ENCODE data around the gene CDCA5.

CDCA5 gene

DNA sequence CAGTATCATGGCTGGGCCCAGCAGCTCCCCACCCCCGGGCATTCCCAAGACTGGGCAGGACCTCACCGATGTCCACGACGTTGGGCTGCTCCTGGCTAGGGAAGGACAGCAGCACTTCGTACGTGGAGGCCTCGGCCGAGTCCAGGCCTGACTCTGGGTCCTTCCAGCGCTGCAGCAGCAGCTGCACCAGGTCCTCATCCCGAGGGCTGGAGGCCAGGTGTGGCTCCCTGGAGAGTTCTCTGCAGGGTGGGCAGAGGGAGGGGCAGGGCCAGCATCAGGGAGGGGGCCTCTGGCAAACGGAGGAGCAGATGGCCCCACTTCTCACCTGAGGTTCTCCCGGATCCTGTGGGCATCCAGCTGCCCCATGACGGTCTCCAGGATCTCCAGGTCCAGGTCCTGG, 25.8 kb downstream of the CDCA5 start:
- H3K4me3 ChIP-seq (ENCODE audit: low read length), result no peak overlapping the region
- DNase-seq (ENCODE audit: low read depth, low spot score), result no peak

DNA sequence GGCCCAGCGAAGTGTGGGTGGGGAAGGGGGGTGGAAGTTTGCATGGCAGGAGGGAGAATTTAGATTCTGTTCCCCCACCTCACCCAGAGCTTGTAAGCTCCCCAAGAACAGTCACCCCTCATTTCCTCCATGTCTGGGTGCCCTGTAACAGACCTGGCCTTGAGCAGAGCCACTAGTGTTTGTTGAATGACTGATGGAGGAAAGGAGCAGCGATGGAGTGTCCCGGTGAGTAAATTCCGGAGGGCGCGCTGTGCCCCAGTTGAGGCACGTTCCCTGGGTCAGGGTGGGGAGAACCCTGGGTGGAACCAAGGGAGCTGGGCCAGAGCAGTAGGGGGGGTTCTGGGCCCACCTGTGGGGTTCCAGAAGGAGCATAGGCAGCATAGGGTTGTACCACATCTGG, 26.3 kb downstream of the CDCA5 start:
- H3K4me3 ChIP-seq (ENCODE audit: low read length), result no peak overlapping the region
- no peak for DNase-seq (ENCODE audit: low read depth, low spot score)

DNA sequence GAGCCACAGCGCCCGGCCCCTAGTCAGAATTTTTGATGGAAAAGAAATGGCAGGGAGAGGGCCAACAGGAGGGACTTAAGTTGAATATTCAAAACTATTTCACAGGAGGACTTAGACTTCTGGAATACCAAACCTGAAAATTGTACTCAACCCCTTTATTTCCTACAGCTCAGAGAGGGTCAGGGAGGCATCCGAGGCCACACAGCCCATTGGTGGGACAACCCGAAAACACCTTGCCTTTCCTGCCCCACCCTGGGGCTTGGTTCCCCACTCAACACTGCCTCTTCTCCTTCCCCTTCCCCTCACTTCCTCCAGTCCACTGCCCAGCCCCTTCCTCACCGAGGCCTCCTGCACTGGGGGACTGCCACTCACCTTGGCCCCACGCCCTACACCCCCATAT, 26.8 kb downstream of the CDCA5 start:
- DNase-seq (ENCODE audit: low read depth, low spot score), result no peak
- H3K4me3 ChIP-seq (ENCODE audit: low read length), result no peak overlapping the region

DNA sequence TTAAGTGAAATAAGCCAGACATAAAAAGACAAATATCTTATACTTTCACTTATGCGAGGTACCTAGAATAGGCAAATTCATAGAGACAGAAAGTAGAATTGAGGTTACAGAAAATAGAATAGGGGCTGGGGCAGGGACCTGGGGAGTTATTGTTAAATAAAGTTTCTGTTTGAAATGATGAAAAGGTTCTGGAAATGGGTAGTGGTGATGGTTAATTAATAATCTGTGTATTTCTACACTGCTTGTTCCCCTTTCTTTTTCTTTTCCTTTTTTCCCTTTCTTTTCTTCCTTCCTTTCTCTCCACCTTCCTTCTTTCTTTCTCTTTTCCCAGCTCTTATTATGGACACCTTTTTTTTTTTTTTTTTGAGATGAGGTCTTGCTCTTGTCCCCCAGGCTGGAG, 28.3 kb downstream of the CDCA5 start:
- no peak for DNase-seq (ENCODE audit: low read depth, low spot score)

DNA sequence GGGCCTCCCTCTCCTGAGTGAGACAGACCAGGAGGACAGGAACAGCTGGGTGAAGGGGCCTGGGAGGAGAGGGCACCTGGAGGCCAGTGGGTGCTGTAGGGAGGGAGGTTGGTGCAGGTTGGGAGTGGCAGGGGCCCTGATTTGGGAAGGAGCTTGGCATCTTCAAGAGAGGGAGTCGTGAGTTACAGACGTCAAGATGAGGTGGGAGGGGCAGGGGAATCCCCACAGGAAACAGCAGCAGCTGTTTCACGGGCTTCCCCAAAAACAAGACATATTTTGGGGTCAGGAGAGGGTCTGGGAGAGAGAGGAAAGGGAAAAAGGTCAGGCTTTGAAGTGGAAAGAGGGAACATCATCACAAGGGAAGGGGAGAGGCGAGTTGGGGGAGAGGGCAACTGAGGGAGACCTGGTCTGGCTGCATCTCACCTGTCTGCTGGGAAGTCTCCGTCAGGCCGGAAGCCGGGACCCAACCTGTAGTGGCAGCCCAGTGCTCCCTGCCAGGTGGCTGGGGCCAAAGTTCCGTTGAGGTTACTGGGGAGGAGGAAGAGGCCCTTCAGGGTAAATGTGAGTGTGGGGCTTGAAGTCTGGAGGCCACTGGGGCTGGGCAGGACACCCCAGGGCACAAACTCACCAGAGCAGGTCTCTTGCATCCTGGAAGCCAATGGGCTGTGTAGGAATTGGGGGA, 29.9 kb downstream of the CDCA5 start:
- no peak overlapping the region for H3K4me3 ChIP-seq (ENCODE audit: low read length)
- DNase-seq (ENCODE audit: low read depth, low spot score), result no peak

More for the DNA sequence above, 28.3 kb downstream of the CDCA5 start:
- H3K4me3 ChIP-seq (ENCODE audit: low read length), result no peak overlapping the region

DNA sequence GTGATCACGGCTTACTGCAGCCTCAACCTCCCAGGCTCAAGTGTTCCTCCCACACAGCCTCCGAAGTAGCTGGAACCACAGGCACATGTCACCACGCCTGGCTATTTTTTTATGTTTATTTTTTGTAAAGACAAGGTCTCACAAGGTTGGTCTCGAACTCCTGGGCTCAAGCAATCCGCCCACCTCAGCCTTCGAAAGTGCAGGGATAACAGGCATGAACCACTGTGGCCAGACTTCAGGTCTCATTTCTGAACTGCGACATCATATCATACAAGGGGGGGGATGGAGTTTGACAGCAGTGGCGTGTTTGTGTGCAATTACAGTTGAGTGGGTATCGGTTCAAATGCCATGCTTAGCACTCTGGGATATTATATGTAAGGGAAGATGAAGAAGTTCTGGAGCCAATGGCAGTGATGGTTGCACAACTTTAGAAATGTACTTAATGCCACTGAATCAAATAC, 32.4 kb downstream of the CDCA5 start:
- no peak for DNase-seq (ENCODE audit: low read depth, low spot score)
- H3K4me3 ChIP-seq (ENCODE audit: low read length), result no peak overlapping the region

DNA sequence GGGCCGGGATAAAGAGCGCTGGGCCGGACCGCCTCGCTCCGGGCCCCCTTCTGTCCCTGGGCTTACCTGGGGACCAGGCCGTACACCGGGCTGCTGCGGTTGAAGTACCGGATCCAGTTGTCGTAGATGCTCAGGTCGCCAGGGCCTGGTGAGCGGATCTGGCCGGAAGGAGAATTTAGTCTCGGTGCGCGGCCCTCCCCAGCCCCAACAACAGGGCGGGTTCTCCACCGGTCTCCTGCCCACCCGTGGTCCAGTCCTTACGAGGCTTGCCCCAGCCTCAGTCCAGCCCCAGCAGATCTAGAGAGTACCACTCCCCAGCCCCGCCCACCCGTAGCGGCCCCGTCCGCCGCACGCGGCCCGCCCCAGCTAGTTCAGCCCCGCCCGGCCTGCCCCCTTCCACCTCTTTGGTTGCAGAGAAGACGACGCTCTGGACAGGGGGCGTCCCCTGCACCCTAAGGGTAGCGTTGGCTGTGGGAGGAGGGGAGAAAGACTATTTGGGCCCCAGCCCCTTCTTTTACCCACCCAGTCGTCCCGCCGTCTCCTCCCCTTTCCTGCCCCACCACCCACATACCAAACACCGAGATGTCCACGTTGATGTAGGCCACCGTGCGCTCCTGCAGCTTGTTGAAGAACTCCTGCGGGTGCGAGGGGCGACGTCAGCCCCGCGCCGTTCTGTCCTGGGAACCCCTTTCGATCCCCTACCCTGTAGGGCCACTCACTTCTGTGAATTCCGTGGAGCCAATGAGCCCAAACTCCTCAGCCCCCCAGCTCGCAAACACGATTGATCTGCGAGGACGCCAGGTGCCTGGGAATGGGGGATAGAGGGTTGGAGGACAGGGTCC, 36.0 kb downstream of the CDCA5 start:
- no peak overlapping the region for H3K4me3 ChIP-seq (ENCODE audit: low read length)
- no peak for DNase-seq (ENCODE audit: low read depth, low spot score)

DNA sequence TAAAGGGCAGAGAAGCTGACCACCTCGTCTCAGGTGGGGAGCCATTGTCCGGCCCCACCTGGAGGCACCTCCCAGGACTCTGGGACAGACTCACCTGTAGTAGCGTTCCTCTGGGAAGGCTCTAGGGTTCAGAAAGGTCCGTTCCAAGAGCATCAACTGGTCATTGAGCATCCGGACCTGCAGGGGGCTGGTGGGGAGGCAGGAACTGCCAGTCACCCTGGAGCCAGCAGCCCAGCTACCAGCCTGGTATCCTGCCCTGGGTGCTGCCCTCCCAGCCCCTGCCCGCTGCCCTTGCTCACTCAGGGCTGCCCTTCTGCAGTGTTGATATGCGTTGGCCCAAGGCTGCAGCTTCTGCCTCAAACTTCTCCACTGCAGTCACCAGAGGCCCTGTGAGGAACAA, 38.1 kb downstream of the CDCA5 start:
- no peak overlapping the region for H3K4me3 ChIP-seq (ENCODE audit: low read length)
- no peak for DNase-seq (ENCODE audit: low read depth, low spot score)

DNA sequence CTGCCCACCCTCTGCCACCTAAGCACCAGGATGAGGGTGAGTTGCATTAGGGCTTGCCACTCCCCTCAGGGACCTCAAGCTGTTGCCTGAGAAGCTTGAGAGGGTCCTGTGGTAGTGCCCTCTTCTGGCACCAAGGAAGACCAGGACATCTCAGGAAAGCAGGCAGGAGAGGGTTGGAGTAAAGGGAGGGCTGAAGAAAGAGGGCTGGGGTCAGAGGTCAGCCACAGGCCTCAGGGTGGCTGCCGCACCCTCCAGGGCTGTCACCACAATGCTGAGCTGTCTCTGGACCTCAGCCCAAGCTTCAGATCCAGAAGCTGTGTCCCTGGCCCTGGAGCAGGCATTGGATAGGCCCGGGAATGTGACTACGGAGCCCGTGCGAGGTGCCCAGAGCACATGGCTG, 38.8 kb downstream of the CDCA5 start:
- H3K4me3 ChIP-seq (ENCODE audit: low read length), result no peak overlapping the region
- no peak for DNase-seq (ENCODE audit: low read depth, low spot score)

DNA sequence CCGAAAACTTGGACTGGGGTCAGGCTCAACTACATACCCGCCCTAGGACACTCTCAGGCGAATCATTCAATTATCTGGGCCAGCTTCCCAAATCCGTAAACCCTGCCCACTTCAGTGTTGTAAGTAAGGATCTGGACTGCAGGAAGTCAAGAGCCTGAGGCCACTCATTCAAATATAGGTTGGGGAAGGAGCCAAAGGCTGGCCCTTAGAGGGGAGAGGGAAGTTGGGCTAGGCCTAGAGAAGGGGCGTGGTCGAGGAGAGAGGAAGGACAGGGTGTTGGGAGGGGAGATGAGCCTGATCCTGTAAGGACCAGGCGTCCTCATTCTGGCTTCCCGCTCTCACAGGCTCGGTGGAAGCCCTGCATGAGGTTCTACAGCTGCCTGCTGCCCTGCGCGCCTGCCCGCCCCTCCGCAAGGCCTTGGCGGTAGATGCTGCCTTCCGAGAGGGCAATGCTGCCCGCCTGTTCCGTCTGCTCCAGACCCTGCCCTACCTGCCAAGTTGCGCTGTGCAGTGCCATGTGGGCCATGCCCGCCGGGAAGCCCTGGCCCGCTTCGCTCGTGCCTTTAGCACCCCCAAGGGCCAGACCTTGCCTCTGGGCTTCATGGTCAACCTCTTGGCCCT, 39.8 kb downstream of the CDCA5 start:
- no peak for DNase-seq (ENCODE audit: low read depth, low spot score)
- H3K4me3 ChIP-seq (ENCODE audit: low read length), result no peak overlapping the region

DNA sequence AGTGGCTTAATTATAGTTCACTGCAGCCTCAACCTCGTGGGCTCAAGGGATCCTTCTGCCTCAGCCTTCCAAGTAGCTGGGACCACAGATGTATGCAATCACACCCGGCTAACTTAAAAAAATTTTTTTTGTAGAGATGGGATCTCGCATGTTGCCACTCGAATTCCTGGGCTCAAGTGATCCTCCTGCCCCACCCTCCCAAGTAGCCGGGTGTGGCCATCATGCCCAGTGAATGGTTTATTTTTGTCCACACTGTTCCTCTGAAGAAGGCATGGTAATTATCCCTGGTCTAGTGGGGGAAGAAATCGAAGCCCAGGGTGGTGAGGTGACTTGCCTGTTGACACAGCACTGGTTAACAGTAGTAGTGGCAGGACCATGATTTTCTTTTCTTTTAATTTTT, 40.9 kb downstream of the CDCA5 start:
- no peak for DNase-seq (ENCODE audit: low read depth, low spot score)
- H3K4me3 ChIP-seq (ENCODE audit: low read length), result no peak overlapping the region

DNA sequence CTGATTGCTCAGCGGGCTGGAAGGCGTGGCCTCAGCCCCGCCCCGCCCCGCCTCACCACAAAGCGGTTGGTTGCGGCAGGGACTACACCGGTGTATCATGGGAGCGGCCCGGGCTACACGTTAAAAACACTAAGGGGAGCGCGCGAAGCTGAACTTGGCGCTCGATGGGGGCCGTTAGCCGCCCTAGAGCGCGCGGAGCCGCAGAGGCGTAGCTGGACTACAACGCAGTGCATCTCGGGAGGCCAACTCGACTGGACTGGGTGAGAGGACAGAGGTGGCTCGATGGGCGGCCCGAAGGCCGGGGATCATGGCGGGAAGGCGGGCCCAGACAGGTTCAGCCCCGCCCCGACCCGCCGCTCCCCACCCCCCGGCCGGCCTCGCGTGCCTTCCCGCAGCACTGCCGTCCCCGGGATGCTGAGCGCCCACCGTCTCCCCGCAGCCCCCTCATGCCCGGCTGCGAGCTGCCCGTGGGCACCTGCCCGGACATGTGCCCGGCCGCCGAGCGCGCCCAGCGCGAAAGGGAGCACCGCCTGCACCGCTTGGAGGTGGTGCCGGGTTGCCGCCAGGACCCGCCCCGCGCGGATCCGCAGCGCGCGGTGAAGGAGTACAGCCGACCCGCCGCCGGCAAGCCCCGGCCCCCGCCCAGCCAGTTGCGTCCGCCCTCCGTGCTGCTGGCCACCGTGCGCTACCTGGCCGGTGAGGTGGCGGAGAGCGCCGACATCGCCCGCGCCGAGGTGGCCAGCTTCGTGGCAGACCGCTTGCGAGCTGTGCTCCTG, 42.8 kb downstream of the CDCA5 start, which contains the start of gene SAC3D1:
SAC3D1 (plus strand) TSS at position 364 of the 776 bp plus-strand sequence; CDS start at position 447, 83 bp downstream.
- H3K4me3 ChIP-seq (ENCODE audit: low read length), result peak within 1 kb of the TSS; percentile 65
- peak; percentile 96 for DNase-seq (ENCODE audit: low read depth, low spot score)

DNA sequence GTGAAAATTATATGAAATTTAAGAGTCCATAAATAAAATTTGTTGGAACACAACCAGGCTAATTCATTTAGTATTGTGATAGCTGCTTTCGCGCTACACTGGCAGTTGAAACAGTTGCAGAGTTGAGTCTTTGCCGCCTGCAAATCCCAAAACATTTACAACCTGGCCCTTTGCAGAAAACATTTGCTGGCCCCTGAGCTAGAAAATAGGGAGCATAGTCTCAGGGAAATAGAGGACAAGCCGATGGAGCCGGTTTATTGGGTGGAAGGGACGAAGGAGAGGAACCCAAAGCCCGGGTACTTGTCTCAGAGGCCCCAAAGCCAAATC, 43.4 kb downstream of the CDCA5 start:
- H3K4me3 ChIP-seq (ENCODE audit: low read length), result peak overlapping the region; percentile 65
- no peak for DNase-seq (ENCODE audit: low read depth, low spot score)

DNA sequence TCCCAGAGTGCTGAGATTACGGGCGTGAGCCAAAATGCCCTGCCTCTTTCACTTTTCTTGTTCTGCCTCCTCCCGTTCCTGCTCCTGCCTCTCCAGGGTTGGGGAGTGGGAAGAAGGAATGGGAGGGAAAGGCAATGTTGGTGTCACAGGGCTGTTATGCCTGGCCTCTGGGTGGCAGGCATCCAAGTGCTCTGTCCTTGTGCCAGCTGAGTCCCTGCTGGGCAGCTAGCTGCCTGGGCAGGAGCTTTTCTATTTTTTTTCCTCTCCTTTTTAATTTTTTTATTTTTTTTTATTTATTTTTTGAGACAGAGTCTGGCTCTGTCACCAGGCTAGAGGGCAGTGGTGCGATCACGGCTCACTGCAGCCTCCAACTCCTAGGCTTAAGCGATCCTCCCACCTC, 46.9 kb downstream of the CDCA5 start:
- H3K4me3 ChIP-seq (ENCODE audit: low read length), result no peak overlapping the region
- DNase-seq (ENCODE audit: low read depth, low spot score), result no peak

DNA sequence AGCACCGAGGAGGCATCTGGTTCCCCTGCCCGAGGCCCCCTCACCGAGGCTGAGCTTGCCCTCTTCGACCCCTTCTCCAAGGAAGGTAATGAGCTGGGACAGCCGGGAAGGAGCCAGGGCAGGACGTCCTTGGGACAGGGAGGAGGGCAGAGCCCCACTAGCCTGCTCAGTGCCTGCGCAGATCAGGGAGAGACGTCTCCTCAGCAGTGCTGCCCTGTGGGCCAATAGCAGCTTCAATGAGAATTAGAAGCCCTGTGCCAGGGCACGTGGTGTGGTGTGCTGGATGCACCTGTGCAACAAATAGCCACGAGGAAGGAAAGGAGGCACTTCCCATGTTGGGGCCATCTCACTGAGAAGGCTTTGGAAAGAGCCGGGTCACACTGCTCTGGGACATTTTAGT, 48.3 kb downstream of the CDCA5 start:
- DNase-seq (ENCODE audit: low read depth, low spot score), result no peak
- no peak overlapping the region for H3K4me3 ChIP-seq (ENCODE audit: low read length)

DNA sequence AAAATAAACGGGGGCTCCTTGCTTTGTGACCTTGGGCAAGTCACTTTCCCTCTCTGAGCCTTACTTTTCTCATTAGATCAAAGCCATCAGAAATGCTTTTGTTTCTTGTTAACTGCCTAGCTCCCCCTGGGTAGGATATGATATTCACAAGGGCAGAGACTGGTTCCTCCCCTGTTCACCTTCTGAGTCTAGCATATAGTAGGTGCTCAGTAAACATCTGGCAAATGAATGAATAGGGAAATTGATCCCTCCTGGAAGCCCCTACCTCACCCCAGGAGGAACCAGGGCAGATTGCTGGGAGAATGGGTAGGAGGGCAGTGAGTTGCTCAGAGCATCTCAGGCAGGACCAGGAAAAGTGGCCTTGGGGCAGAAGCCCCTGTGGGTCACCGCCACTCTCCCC, 49.4 kb downstream of the CDCA5 start:
- no peak for DNase-seq (ENCODE audit: low read depth, low spot score)

DNA sequence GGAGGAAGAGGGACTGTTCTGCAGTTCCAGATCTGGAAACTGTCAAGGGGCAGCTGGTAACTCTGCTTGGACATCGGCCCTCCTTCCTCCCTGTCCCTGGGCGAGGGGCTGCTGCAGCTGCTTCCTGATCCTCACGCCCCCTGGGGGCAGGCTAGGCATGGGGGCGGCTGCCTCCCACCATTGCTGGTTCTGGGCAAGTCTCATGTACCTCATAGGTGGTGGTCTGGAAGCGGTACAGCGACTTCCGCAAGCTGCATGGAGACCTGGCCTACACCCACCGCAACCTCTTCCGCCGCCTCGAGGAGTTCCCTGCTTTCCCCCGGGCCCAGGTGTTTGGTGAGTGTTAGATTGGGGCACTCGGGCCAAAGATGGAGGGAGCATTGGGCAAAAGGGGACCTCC, 51.6 kb downstream of the CDCA5 start:
- no peak overlapping the region for H3K4me3 ChIP-seq (ENCODE audit: low read length)
- no peak for DNase-seq (ENCODE audit: low read depth, low spot score)

More for the DNA sequence above, 49.4 kb downstream of the CDCA5 start:
- H3K4me3 ChIP-seq (ENCODE audit: low read length), result no peak overlapping the region

Measured in Jurkat, Clone E6-1 (cell line).